Stimulated activated CD8-positive, alpha-beta memory T cell treated with anti-CD3 and anti-CD28 coated beads, Interleukin-15, amount 100 ng/mL, for 24 hours (primary cell): ENCODE data around the gene MPST.
"Not testable (repeated sequence)": the region's sequence is repeated elsewhere in the genome, so short reads cannot be mapped to it uniquely, and the experiment has no call there.

Source experiments
- DNase-seq: peaks from one replicate; pipeline ENCODE4 v3.0.0-alpha.2; 2020; ENCODE audit warnings: low read depth

MPST gene

GRCh38 chr22:37060801-37061610 is 41.5 kb downstream of the MPST start:
- no peak for DNase-seq

GRCh38 chr22:37061611-37062375 is 42.3 kb downstream of the MPST start:
- DNase-seq: no peak

GRCh38 chr22:37062376-37062675 is 42.8 kb downstream of the MPST start:
- DNase-seq: no peak

- DNase-seq: no peak
Observed at GRCh38 chr22:37062702-37063381, 43.3 kb downstream of the MPST start.

- DNase-seq: no peak
Observed at GRCh38 chr22:37063431-37064420, 44.2 kb downstream of the MPST start.

- DNase-seq: no peak
Observed at GRCh38 chr22:37064553-37064952, 45.0 kb downstream of the MPST start.

GRCh38 chr22:37065180-37065579 is 45.6 kb downstream of the MPST start:
- no peak for DNase-seq

GRCh38 chr22:37065961-37066360 is 46.4 kb downstream of the MPST start:
- no peak for DNase-seq

GRCh38 chr22:37067428-37067827 is 47.9 kb downstream of the MPST start:
- no peak for DNase-seq

- no peak for DNase-seq
Observed at GRCh38 chr22:37068859-37069258, 49.3 kb downstream of the MPST start.

GRCh38 chr22:37069319-37069718 is 49.8 kb downstream of the MPST start:
- no peak for DNase-seq

GRCh38 chr22:37069719-37070118 is 50.2 kb downstream of the MPST start:
- no peak for DNase-seq

- no peak for DNase-seq
Observed at GRCh38 chr22:37070334-37070733, 50.8 kb downstream of the MPST start.

- DNase-seq: no peak
Observed at GRCh38 chr22:37070744-37071143, 51.2 kb downstream of the MPST start.

- not testable (repeated sequence) for DNase-seq
Observed at GRCh38 chr22:37071850-37072592, 52.5 kb downstream of the MPST start.

- DNase-seq: no peak
Observed at GRCh38 chr22:37072673-37073072, 53.1 kb downstream of the MPST start.

- DNase-seq: no peak
Observed at GRCh38 chr22:37074537-37074936, 55.0 kb downstream of the MPST start.

GRCh38 chr22:37075046-37075445 is 55.5 kb downstream of the MPST start:
- no peak for DNase-seq

- DNase-seq: no peak
Observed at GRCh38 chr22:37075822-37076433, 56.4 kb downstream of the MPST start.

- DNase-seq: peak; percentile 89
Observed at GRCh38 chr22:37077802-37078448, 58.4 kb downstream of the MPST start.
